ENCODE results near the gene CDH13.

- no peak for TF ChIP-seq CTCF (IDR thresholded peaks at IDR 0.05)
- TF ChIP-seq POLR2A (IDR thresholded peaks at IDR 0.05): no peak
Measured at GRCh38 chr16:83717814-83718213, 1091.0 kb downstream of the CDH13 start.

All from Peyer's patch (tissue), 4 donors.